Endometrial microvascular endothelial cells (primary cell): ENCODE measurements around the gene SLC22A3. TPM values are rescaled to one million over a fixed set of nuclear protein-coding genes. Genes with fewer than 3 reads are reported as not detected.
"Not testable (repeated sequence)": the region's sequence is repeated elsewhere in the genome, so short reads cannot be mapped to it uniquely, and the experiment has no call there.

Experiments
- in situ Hi-C: cut with HindIII; loops from 2 replicates; pipeline ENCODE4 v1.10.0; 2017; ENCODE audit warnings: low sequenced_read_pairs, low pct_unique_long_range_greater_than_20kb; ENCODE audit errors: inconsistent ontology term
- total RNA-seq: library from RNA; depleted of rRNA; stranded (reverse); fragments of >200 nt; gene quantifications from one replicate; pipeline ENCODE4 v1.2.3, GENCODE V29; 2015; ENCODE audit errors: inconsistent ontology term

The SLC22A3 gene
- not detected for total RNA-seq

GRCh38 chr6:160348223-160349019 lies at the start of gene SLC22A3:
TSS of gene SLC22A3 (plus strand) at chr6:160348378. CDS start at chr6:160348420, 42 bp downstream.
- in situ Hi-C loops, result no loop called here

GRCh38 chr6:160299559-160299958 lies 48.6 kb upstream of the SLC22A3 start:
- in situ Hi-C loops, result no loop called here

GRCh38 chr6:160300076-160300695 lies 48.0 kb upstream of the SLC22A3 start:
- in situ Hi-C loops, result no loop called here

GRCh38 chr6:160301339-160301738 lies 46.8 kb upstream of the SLC22A3 start:
- in situ Hi-C loops, result no loop called here

- in situ Hi-C loops, result not testable (repeated sequence)
These were observed 45.6 kb upstream of the SLC22A3 start for GRCh38 chr6:160302431-160303082.

- in situ Hi-C loops, result no loop called here
These were observed 44.4 kb upstream of the SLC22A3 start for GRCh38 chr6:160303806-160304205.

- in situ Hi-C loops, result no loop called here
These were observed 42.1 kb upstream of the SLC22A3 start for GRCh38 chr6:160305926-160306713.

GRCh38 chr6:160309718-160310117 lies 38.5 kb upstream of the SLC22A3 start:
- in situ Hi-C loops, result no loop called here

- in situ Hi-C loops, result no loop called here
These were observed 35.3 kb upstream of the SLC22A3 start for GRCh38 chr6:160312900-160313299.

- in situ Hi-C loops, result no loop called here
These were observed 32.9 kb upstream of the SLC22A3 start for GRCh38 chr6:160315310-160315709.

- in situ Hi-C loops, result no loop called here
These were observed 31.9 kb upstream of the SLC22A3 start for GRCh38 chr6:160316261-160316660.

- in situ Hi-C loops, result no loop called here
These were observed 28.9 kb upstream of the SLC22A3 start for GRCh38 chr6:160319246-160319645.

- in situ Hi-C loops, result no loop called here
These were observed 26.3 kb upstream of the SLC22A3 start for GRCh38 chr6:160321729-160322505.

GRCh38 chr6:160327981-160328380 lies 20.2 kb upstream of the SLC22A3 start:
- in situ Hi-C loops, result no loop called here

GRCh38 chr6:160328447-160328846 lies 19.7 kb upstream of the SLC22A3 start:
- in situ Hi-C loops, result no loop called here

GRCh38 chr6:160329188-160329587 lies 19.0 kb upstream of the SLC22A3 start:
- in situ Hi-C loops, result no loop called here

GRCh38 chr6:160330619-160331018 lies 17.6 kb upstream of the SLC22A3 start:
- in situ Hi-C loops, result no loop called here

GRCh38 chr6:160331204-160331603 lies 17.0 kb upstream of the SLC22A3 start:
- in situ Hi-C loops, result no loop called here
